Dedifferentiated amniotic fluid mesenchymal stem cell (primary cell): ENCODE measurements around the gene R3HDM2.

ENCODE experiments used
- DNase-seq: peaks from one replicate; pipeline ENCODE4 v3.0.0-alpha.2; 2016; ENCODE audit errors: extremely low spot score

Gene R3HDM2

GRCh38 chr12:57270966-57271470 is 159.8 kb downstream of the R3HDM2 start:
- no peak for DNase-seq

DNA sequence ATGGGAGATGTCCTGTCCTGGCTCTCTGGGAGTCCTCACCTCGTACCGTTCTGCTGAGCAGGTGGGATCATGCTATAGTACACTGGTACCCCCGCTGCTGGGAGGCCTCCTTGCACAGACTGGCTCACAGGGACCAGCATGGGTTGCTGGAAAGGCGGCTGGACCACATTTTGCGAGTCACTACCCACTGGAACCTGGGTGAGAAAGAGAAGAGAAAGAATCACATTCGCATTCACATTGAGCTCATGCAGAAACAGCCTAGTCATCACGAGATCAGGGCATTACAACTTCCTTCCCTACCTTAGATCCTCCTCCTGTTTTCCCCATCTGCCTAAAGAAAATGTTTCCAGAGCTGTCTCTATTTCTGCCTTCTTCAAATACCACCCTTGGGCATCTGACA is 162.6 kb downstream of the R3HDM2 start:
- DNase-seq = no peak

- DNase-seq = no peak
Observed at GRCh38 chr12:57266681-57267080, 164.2 kb downstream of the R3HDM2 start.

DNA sequence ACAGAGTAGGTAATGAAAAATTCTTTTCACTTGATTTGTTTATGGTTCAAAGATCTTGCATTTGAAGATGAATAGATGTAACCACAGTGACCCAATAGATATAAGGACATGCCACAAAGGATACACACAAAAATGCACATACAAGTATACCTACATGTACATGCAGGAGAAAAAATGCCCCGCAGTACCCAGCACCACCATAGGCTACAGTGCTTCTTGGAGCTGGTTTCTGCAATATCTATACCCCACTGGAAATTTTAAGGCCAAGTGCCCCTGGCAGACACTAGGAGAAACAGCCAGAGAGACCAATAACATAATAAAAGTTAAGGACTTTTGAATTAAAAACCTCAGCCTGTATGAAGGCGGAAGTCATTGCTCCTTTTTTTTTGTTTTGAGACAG is 167.7 kb downstream of the R3HDM2 start:
- DNase-seq = no peak

GRCh38 chr12:57262126-57262822 is 168.6 kb downstream of the R3HDM2 start:
- no peak for DNase-seq

- DNase-seq = no peak
Observed at GRCh38 chr12:57261428-57261865, 169.4 kb downstream of the R3HDM2 start.

DNA sequence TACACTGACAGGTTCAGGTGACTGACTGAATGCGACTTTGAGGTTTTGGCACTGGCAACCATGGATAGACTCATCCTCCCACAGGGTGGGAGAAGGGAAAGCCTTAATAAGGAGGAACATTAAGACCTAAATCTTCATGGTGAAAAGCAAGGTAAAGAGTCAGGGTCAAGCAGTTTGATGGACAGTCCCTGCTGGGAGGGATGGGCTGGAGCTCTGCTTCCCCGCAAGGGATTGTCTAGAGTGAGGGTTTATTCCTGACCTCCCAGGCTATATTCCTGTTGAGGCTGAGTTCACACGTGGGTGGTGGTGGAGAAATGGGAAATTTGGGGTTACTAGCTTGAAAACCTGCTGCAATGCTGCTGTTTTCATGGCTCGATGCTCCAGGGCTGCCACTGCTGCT is 170.5 kb downstream of the R3HDM2 start:
- no peak for DNase-seq

GRCh38 chr12:57258977-57259970 is 171.6 kb downstream of the R3HDM2 start:
- DNase-seq = no peak

GRCh38 chr12:57255916-57256315 is 174.9 kb downstream of the R3HDM2 start:
- no peak for DNase-seq

- DNase-seq = no peak
Observed at GRCh38 chr12:57254506-57255280, 176.2 kb downstream of the R3HDM2 start.

DNA sequence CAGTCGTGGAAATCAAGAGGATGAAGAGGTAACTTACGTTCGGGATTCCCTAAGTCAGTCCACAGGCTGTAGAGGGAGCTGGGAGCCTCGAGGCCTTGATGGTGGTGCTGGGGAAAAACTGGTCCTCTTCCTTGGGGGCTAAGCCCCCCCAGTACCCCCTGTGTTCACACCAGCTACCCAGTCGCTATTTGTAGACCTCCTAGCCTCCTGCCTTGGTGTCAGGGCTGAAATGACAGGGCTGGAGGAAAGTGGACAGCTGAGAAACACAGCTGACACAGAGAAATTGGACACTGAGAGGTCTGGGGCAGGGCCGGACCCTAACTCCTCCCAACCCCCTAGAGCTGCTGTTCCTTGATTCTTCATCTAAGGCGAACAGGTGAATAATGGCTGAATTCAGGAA is 179.9 kb downstream of the R3HDM2 start, which contains the start of gene STAC3:
TSS of gene STAC3 (minus strand) at position 232 of the 400 bp plus-strand sequence. CDS start 1,551 bp downstream, outside the sequence.
- DNase-seq = no peak

DNA sequence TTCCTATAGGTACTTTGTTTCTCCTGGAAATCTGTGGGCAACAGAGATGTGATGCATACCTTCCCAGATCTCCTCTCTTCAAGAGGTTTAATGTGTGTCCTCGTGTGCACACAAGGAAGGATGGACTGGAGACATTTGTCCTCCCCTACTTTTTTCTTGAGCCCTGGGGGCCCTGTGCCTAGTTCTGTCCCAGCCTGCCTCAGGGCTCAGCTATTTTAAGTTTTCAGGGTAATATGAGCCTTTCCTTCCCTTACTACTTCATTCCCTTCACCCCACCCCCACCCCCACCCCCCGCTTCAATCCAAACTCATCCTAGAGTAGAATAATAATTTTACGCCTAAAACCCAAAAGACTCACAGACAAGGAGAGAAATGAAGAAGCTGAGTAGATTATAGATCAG is 180.3 kb downstream of the R3HDM2 start:
- DNase-seq = no peak

DNA sequence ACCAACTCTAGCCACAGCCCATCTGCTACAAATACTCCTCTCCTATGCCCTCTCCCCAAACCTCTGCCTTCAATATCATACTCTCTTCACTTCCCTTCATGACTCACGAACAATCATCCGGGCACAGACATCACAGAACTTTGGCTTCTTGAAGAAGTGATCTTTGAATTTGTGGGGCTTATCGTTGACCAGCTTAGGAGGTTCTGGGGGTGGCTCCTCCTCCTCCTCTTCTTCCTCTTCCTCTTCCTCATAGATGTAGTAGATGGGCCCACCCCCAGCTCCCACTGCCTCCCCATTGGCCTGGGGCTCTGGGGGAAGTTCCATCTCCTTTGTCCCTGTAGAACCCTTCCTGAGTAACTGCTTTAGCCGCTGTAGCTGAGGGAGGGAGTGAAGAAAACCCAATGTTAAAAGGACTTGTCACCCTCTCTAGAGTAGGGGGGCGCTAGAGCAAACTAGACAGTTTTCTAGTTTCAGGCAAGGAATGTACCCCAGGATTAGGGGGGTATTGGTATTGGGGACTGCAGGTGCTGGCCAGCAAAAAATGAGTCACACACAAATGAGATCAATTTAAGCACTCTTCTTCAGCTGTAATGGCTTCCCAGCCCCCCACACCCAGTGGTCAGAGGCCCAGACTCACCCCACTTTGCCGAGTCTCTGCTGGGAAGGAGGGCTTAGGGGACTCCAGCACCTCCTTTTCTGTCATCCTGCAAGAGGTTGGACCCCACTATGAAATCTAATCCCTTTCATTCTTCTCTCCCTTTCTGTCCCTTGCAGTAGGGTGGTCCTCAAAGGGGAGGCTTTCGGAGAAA is 181.7 kb downstream of the R3HDM2 start:
- DNase-seq = no peak

- DNase-seq = no peak
Observed at GRCh38 chr12:57247041-57247440, 183.8 kb downstream of the R3HDM2 start.

DNA sequence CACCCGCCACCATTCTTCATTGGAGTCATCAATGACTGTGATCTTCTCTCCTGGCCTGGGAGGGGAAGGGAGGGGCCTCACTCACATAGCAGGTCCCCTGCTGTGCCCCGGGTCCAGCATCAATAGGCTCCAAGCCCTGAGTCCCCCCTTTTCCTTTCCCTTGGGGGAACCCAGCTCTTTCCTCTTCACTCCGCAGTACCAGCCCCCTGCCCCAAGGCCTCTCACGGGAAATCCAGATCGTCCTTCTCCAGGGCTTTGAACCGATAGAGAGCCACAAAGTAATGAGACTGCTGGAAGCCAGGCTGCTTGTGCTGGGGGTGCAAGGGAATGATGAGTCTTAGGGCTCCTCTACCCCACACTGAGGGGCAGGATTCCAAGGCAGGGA is 186.5 kb downstream of the R3HDM2 start:
- no peak for DNase-seq

DNA sequence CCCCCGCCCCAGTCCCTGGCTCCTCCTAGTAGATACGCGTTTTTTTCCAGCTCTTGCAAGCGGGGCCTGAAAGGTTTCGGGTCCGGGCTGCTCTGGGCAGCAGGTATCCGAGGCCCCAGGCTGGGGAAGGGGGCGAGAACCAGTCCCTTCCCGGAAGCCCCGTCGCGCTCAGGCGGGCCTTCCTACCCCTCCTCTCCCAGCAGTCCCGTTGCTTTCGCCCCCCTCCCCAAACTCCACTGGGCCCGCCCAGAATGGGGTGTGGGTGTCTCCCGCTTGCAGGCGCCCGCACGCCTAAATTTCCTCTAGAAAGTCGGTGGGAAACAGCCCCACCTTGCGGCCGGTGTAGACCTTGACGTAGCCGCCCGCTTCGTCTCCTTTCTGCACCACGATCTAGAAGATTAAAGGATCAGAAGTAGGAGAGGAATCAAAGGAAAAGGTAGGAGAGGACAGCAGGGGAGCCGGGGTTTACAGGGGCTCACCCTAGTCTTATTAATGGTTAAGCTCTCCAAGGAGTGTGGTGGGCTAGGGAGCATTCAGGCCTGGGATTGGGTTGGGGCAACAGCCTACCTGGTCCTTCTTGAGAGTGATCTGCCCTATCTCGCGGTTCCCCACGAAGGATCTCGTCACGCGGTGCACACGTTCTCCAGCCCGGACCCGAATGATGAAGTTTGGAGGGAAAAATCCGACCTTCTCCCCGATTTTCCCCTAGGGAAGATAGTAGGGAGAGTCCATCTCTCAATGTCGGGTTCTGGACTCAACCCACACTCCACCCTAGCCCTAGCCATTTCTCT is 187.1 kb downstream of the R3HDM2 start:
- peak; percentile 60 for DNase-seq

DNA sequence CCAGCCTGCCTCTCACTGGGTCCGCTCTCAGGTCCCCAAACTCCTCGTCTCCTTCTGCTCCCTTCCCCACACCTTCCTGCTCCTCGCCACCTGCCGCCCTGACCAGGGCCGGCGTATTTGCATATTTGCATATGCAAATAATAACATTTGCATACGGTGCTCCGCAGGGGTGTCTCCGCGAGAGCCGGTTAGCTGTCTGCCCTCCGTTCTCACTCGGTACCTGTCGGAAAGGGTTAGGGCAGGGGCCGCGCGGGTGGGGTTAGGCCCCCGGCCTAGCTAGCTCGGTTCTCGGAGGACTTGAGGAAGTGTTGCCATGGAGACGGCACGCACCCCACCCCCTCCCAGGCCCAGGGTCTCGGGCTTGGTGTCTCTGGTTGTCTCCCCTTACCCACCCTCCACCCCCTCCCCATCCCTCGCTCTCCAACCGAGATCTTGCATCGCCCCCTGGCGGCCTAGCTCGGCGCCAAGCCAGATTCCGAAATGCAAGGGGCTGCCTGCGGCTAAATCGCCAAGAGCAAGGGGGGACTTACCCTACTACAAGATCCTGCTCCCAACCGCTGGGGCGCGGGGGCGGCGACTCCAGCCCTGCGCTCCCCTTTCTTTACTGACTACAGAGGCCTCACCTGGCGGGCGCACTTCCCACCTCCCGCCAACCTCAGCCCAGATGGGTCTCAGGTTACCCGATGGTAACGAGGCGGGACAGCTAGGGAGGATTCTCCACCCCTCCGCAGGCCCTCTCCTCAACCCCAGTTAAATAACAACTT is 188.0 kb downstream of the R3HDM2 start:
- DNase-seq = no peak

DNA sequence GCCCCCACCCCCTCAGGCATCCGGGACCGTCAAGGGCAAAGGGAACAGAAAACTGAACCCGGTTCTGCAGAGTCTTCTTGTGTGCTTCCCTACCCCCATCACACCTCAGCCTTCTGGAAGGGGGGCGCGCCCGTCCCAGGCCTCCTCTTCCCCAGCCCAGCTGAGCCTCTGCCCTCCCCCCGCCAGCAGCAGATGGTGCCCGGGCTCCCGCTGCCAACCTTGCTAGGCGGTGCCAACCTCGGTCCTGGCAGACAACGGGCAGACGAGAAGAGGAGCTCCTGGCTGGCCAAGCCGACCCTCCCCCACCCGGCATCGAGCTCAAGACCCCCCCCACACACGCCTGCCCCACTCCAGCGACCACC is 188.5 kb downstream of the R3HDM2 start:
- no peak for DNase-seq
